GM21529 (cell line): ENCODE data around the gene BMP7.

Experiments used
- ATAC-seq: cut with Tn5 transposase; IDR thresholded peaks from one replicate; pipeline ENCODE4 v1.9.1; 2021; ENCODE audit not compliant: unreplicated experiment

Gene BMP7

DNA sequence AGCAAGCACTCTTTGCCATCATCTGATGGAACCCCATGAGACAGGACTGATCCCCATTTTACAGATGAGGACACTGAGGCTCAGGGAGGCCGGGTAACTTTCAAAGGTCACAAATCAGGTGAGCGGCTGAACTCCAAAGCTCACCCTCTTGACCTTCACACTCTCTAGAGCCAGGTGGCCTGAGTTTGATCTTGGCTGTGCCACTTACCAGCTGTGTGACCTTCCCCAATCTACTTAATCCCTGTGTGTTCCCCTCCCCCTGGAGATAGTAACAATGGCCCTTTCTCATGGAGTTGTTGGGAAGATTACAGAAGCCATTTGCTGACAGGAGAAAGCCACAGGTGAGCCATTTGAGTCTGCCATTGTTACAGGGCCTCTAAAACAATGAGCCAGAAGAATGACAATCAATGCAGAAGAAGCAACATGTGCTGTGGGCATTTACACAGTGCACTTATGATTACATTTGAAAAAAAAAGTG, 34.5 kb downstream of the BMP7 start:
- no peak for ATAC-seq

- no peak for ATAC-seq
Measured at GRCh38 chr20:57231161-57231560, 35.3 kb downstream of the BMP7 start.

DNA sequence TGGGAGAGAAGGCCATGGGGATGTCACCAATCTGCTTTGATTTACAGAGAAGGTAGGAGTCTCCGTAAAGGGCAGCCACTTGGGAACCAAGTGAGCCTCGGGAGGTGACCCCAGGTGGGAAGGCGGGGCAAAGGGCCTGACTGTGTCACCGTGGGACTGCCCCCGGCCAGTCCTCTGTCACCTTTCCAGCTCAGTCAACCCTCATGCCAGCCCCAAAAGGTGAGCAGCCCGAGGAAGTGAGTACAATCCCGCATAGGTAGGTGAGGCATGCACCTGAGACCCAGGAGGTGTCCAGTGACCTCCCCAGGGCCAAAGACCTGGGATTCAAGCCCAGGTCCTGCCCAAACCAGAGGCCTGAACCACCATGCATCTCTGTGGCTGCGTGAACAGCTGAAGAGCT, 36.2 kb downstream of the BMP7 start:
- ATAC-seq = no peak

DNA sequence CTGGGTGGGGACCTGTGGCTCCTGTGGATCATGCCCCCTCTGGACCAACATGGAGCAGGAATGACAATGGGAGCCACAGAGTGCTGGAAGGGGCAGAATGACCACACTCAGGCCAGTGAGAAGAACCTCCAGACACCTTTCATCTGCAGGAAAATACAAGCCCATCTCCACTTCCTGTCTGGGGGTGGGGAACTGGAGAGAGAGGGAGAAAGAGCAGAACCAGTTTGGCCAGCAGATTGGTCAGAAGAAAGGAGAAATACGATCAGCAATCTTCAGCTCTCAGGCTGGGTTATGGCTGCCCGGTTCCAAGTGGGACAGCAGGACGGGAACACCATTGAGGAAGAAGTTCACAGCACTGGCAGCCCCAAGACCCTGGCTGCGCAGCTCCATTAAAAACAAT, 37.0 kb downstream of the BMP7 start:
- no peak for ATAC-seq

- ATAC-seq = no peak
Measured at GRCh38 chr20:57225830-57226229, 40.6 kb downstream of the BMP7 start.

DNA sequence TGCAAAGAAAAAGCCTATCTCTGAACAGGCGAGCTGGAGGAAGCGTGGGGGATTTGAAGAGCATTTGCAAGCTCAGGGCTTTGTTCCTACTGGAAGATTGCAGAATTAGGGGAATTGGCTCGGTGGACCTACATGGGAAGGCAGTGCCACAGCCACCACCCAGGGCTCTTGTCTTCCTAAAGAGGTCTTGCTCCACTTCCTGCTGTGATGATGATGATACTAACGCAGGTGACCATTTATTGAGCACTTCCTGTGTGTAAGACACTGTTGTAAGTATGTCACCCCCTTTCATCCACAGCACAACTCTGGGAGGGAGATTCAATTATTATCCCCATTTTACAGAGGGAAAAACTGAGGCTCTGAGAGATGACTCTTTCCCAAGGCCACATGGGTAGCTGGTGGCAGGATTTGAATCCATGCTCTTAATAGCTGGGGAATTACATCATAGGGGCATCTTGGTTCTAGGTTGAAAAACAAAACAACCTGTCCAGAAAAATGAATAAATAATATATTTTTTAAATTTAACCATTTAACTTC, 41.2 kb downstream of the BMP7 start:
- no peak for ATAC-seq

- no peak for ATAC-seq
Measured at GRCh38 chr20:57224641-57225138, 41.8 kb downstream of the BMP7 start.

- ATAC-seq = no peak
Measured at GRCh38 chr20:57223648-57224489, 42.6 kb downstream of the BMP7 start.

DNA sequence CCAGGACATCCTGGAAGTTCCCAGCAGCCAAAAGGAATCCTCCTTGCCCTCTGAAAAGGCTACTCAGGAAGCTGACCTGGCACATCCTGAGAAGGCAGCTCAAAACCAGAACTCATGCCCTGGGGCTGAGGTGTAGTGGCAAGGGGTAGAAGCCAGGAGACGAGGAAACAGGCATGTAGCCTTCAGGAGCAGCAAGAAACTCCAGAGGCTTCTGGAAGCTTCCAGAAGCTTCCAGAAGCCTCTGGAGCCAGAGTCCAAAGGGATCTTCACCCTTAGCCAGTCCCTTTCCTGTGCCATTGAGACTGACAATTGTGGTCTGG, 43.9 kb downstream of the BMP7 start:
- no peak for ATAC-seq

- ATAC-seq = no peak
Measured at GRCh38 chr20:57221916-57222630, 44.4 kb downstream of the BMP7 start.

GRCh38 chr20:57220337-57221145, 45.9 kb downstream of the BMP7 start:
- no peak for ATAC-seq

DNA sequence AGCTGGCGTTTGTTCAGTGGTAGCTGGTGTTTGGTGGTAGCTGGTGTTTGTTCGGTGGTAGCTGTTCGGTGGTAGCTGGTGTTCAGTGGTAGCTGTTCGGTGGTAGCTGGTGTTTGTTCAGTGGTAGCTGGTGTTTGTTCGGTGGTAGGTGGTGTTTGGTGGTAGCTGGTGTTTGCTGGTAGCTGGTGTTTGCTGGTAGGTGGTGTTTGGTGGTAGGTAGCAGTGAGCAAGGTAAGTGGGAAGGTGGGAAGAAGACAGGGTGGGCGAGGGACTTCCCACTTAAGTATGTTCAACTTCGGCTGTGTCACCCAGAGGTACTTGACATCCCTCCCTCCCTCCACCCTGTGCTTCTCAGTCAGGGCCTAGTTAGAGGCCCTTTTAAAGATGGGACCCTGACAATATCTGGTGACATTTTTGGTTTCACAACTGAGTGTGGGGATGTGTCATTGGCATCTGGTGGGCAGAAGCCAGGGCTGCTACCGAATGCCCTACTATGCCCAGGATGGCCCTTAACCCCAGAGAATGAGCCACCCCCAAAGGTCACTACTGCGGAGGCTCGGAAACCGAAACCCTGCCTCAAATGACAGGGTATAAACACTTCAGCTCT, 47.3 kb downstream of the BMP7 start:
- no peak for ATAC-seq

- no peak for ATAC-seq
Measured at GRCh38 chr20:57218489-57218888, 48.0 kb downstream of the BMP7 start.

- ATAC-seq = no peak
Measured at GRCh38 chr20:57217802-57218201, 48.6 kb downstream of the BMP7 start.

GRCh38 chr20:57216669-57217068, 49.8 kb downstream of the BMP7 start:
- no peak for ATAC-seq

DNA sequence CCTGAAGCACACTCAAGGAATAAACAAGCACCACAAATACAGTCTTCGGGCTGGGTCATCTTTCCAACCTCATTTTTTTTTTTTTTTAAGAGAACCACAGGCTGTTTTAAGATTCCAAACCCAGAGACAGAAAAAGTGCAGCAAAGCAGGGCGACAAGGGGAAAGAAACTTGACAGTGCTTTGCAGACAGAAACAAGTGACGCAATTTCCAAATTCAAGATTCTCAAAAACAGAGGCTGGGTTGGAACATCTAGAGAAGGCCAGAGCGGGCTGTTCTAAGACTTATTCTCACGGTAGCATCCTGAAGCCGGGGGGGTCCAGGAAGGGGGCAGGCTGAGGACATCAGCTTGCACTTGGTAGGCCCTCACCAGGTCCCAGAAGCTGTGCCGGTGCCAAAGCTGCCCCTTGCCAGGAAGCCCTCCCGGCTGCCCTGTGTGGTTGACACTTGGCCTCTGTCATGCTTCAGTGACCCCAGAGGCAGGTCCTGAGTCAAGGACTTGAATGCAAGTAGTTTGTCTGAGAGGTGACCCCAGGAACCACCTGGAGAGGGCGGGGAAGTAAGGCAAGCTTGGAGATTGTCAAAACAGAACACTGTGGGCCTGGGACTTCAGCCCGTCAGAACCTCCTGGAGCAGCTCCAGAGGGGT, 50.5 kb downstream of the BMP7 start:
- no peak for ATAC-seq

DNA sequence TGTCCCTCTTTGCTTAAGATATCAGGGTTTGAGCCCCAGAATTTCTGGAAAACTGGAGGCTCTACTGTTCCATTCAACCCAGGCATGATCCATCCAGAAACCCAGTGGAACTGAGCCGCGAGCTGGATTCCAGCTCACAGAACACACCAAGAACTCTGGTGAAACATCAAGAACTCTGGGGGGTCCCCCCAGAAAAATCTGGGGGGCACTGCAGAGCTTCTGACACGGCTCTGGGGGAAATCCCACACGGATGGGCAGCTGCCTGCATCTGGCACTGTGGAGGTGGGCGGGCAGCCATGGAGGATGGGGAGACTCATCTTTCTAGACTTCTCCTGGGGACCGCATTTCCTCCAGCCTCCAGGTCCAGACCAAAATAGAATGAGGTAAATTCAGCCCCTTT, 51.0 kb downstream of the BMP7 start:
- ATAC-seq = no peak

DNA sequence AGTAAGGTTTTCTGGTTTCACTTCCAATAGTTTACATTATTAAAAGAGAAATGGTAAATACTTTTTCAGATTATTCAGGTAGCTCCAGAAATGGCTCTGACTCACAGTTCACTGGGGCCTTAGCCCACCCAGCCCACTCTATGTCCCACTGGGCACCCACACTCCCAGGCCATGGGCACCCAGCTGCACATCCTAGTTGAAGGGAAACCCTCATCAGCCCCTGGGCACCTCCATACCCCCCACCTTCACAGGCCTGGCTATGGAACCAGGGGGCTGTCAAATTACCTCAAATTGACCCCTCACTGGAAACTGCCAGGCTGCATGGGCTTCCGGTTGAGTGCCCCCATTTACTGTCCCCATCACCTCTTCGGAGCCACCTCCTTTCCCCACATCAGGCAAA, 51.5 kb downstream of the BMP7 start:
- no peak for ATAC-seq

GRCh38 chr20:57214427-57214826, 52.0 kb downstream of the BMP7 start:
- ATAC-seq = no peak

GRCh38 chr20:57213924-57214323, 52.5 kb downstream of the BMP7 start:
- ATAC-seq = no peak
